NCI-H187 (cell line): ENCODE results near the gene HEPN1.

Source experiments
- DNase-seq, 2 experiments: peaks; one replicate each; lab custom pipeline; 2025; lab: John Stamatoyannopoulos, UW

HEPN1 gene

GRCh38 chr11:124884869-124885479 lies 34.1 kb upstream of the HEPN1 start:
- no peak for DNase-seq

GRCh38 chr11:124886476-124886875 lies 32.6 kb upstream of the HEPN1 start:
- DNase-seq, result no peak

- DNase-seq, result no peak
Measured at GRCh38 chr11:124886978-124887666, 31.9 kb upstream of the HEPN1 start.

- no peak for DNase-seq
Measured at GRCh38 chr11:124887667-124888013, 31.4 kb upstream of the HEPN1 start.

GRCh38 chr11:124889191-124890091 lies 29.6 kb upstream of the HEPN1 start:
- no peak for DNase-seq

- no peak for DNase-seq
Measured at GRCh38 chr11:124890151-124890550, 28.9 kb upstream of the HEPN1 start.

- DNase-seq, result no peak
Measured at GRCh38 chr11:124890683-124891372, 28.2 kb upstream of the HEPN1 start.

GRCh38 chr11:124891373-124891861 lies 27.6 kb upstream of the HEPN1 start:
- no peak for DNase-seq

GRCh38 chr11:124892146-124892545 lies 26.9 kb upstream of the HEPN1 start:
- no peak for DNase-seq

- DNase-seq, result no peak
Measured at GRCh38 chr11:124892750-124893454, 26.1 kb upstream of the HEPN1 start.

GRCh38 chr11:124893781-124894401 lies 25.2 kb upstream of the HEPN1 start:
- no peak for DNase-seq

- no peak for DNase-seq
Measured at GRCh38 chr11:124894606-124895430, 24.2 kb upstream of the HEPN1 start.

GRCh38 chr11:124895471-124895971 lies 23.5 kb upstream of the HEPN1 start:
- DNase-seq, result no peak

GRCh38 chr11:124896071-124896750 lies 22.8 kb upstream of the HEPN1 start:
- no peak for DNase-seq

GRCh38 chr11:124896821-124897391 lies 22.1 kb upstream of the HEPN1 start:
- DNase-seq, result no peak

- DNase-seq, result no peak
Measured at GRCh38 chr11:124897674-124898262, 21.3 kb upstream of the HEPN1 start, which contains the start of gene ROBO4. Gene ROBO4, minus strand, starts transcription at chr11:124897865. Its CDS starts 70 bp downstream, at chr11:124897795.

- DNase-seq, result no peak
Measured at GRCh38 chr11:124898263-124898680, 20.8 kb upstream of the HEPN1 start.

- DNase-seq, result no peak
Measured at GRCh38 chr11:124898711-124899110, 20.3 kb upstream of the HEPN1 start.
